HepG2 (cell line): Measurements from ENCODE around the gene GFER. TPM values are rescaled to one million over a fixed set of nuclear protein-coding genes. Genes with fewer than 3 reads are reported as not detected.

Source experiments
- ARID2 ChIP-seq: sonication (generic); formaldehyde crosslinking; IDR thresholded peaks from 2 replicates; pipeline ENCODE4 v1.8.1; 2022; ENCODE audit warnings: mild to moderate bottlenecking, missing genetic modification reagents, borderline replicate concordance
- ATF1 ChIP-seq: IDR thresholded peaks from 2 replicates; pipeline ENCODE4 v1.6.1; 2016; ENCODE audit warnings: mild to moderate bottlenecking, control low read depth
- BCLAF1 ChIP-seq: fragments of 450-650 bp; IDR thresholded peaks from 2 replicates; pipeline ENCODE4 v1.6.1; 2017; ENCODE audit warnings: mild to moderate bottlenecking
- HBP1 ChIP-seq: IDR thresholded peaks from 2 replicates; pipeline ENCODE4 v1.6.1; 2016; ENCODE audit warnings: low read depth, control low read depth
- IKZF1 ChIP-seq: fragments of 450-650 bp; IDR thresholded peaks from 2 replicates; pipeline ENCODE4 v1.7.1; 2016
- KDM5B ChIP-seq: sonication (generic); formaldehyde crosslinking; IDR thresholded peaks from 2 replicates; pipeline ENCODE4 v1.4.0; 2020; ENCODE audit warnings: missing genetic modification reagents, mild to moderate bottlenecking, borderline replicate concordance
- NFATC3 ChIP-seq: sonication (generic); formaldehyde crosslinking; IDR thresholded peaks from 2 replicates; pipeline ENCODE4 v1.5.1; 2020; ENCODE audit warnings: mild to moderate bottlenecking, missing genetic modification reagents
- ONECUT2 ChIP-seq: sonication (generic); formaldehyde crosslinking; IDR thresholded peaks from 2 replicates; pipeline ENCODE4 v1.4.0; 2020; ENCODE audit warnings: missing genetic modification reagents
- PHF21A ChIP-seq: sonication (generic); formaldehyde crosslinking; IDR thresholded peaks from 2 replicates; pipeline ENCODE4 v1.5.0; 2020; ENCODE audit warnings: mild to moderate bottlenecking, missing genetic modification reagents
- SIX1 ChIP-seq: sonication (generic); formaldehyde crosslinking; IDR thresholded peaks from 2 replicates; pipeline ENCODE4 v1.4.0; 2020; ENCODE audit warnings: missing genetic modification reagents, borderline replicate concordance
- SP4 ChIP-seq: sonication (generic); formaldehyde crosslinking; IDR thresholded peaks from 2 replicates; pipeline ENCODE4 v1.8.1; 2023; ENCODE audit warnings: mild to moderate bottlenecking, missing genetic modification reagents
- SPEN ChIP-seq: sonication (generic); formaldehyde crosslinking; IDR thresholded peaks from 2 replicates; pipeline ENCODE4 v1.5.1; 2020; ENCODE audit warnings: low read depth, mild to moderate bottlenecking, missing genetic modification reagents
- TAF1 ChIP-seq: sonication (generic); formaldehyde crosslinking; IDR thresholded peaks from 2 replicates; pipeline ENCODE4 v1.4.0; 2020; ENCODE audit warnings: missing genetic modification reagents
- TCF12 ChIP-seq, 2 experiments: fragments of 450-650 bp in 1 of 2; sonication (generic) in 1 of 2; formaldehyde crosslinking in 1 of 2; IDR thresholded peaks; 2 replicates each; pipeline versions ENCODE4 v1.6.1 to v1.8.0; 2017 to 2022; ENCODE audit warnings: antibody characterized with exemption in 1 of 2, mild to moderate bottlenecking in 1 of 2, missing genetic modification reagents in 1 of 2, moderate library complexity in 1 of 2
- TEAD2 ChIP-seq: sonication (generic); formaldehyde crosslinking; IDR thresholded peaks from 2 replicates; pipeline ENCODE4 v1.9.0; 2021; ENCODE audit warnings: missing genetic modification reagents
- ZNF263 ChIP-seq: sonication (generic); formaldehyde crosslinking; IDR thresholded peaks from 2 replicates; pipeline ENCODE4 v1.4.0; 2020; ENCODE audit warnings: missing genetic modification reagents
- ZNF282 ChIP-seq: fragments of 450-650 bp; IDR thresholded peaks from 2 replicates; pipeline ENCODE4 v1.6.1; 2018; ENCODE audit not compliant: partially characterized antibody
- ZNF431 ChIP-seq: sonication (generic); formaldehyde crosslinking; IDR thresholded peaks from 2 replicates; pipeline ENCODE4 v1.9.0; 2022; ENCODE audit warnings: missing genetic modification reagents, low read depth, mild to moderate bottlenecking, borderline replicate concordance
- polyA plus RNA-seq, 8 experiments: library from polyadenylated mRNA; depleted of rRNA in 3 of 8; stranded (reverse) in 7 of 8; unstranded in 1 of 8; fragments of >200 nt; fragmentation: Illumina TruSeq in 4 of 8; extraction: Trizol in 4 of 8; gene quantifications; 2 replicates each; pipeline versions ENCODE4 v1.2.1 to v1.2.3, GENCODE V29; 2011 to 2016; ENCODE audit warnings: low read depth in 4 of 8, missing spikeins in 1 of 8, mixed read lengths in 1 of 8; ENCODE audit not compliant: insufficient read depth in 1 of 8
- total RNA-seq, 5 experiments: library from RNA; depleted of rRNA; stranded (reverse); fragments of >200 nt; fragmentation: Illumina TruSeq; extraction: Trizol; gene quantifications; 2 replicates each; pipeline ENCODE4 v1.2.3, GENCODE V29; 2016; ENCODE audit warnings: low read depth in 1 of 5
- TF ChIP-seq, protein P1 (sequence below): sonication (generic); formaldehyde crosslinking; IDR thresholded peaks from 2 replicates; pipeline ENCODE4 v1.5.0; 2020; ENCODE audit warnings: missing genetic modification reagents
- TF ChIP-seq, protein P2 (sequence below): sonication (generic); formaldehyde crosslinking; conservative IDR thresholded peaks from 2 replicates; pipeline ENCODE4 v1.4.0; 2020; ENCODE audit warnings: missing genetic modification reagents
- TF ChIP-seq, protein P3 (sequence below): sonication (generic); formaldehyde crosslinking; IDR thresholded peaks from 2 replicates; pipeline ENCODE4 v1.9.0; 2022; ENCODE audit warnings: low read depth, missing genetic modification reagents

GFER gene
- total and polyA plus RNA-seq, 2 of the 13 experiments (the other 11 are each of a cell fraction or from before 2014, with no cell fraction given), result 28.6 to 71.7 TPM

- TF ChIP-seq HBP1 (CRISPR knock-in tag), result no peak
- TF ChIP-seq ZNF263 (CRISPR knock-in tag), result peak; percentile 95
- TF ChIP-seq ARID2, result no peak
- TF ChIP-seq NFATC3 (CRISPR knock-in tag), result no peak
- TF ChIP-seq ATF1 (CRISPR knock-in tag), result no peak
- TF ChIP-seq, protein P1, sequence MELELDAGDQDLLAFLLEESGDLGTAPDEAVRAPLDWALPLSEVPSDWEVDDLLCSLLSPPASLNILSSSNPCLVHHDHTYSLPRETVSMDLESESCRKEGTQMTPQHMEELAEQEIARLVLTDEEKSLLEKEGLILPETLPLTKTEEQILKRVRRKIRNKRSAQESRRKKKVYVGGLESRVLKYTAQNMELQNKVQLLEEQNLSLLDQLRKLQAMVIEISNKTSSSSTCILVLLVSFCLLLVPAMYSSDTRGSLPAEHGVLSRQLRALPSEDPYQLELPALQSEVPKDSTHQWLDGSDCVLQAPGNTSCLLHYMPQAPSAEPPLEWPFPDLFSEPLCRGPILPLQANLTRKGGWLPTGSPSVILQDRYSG (CRISPR knock-in tag), result no peak
- no peak for TF ChIP-seq ONECUT2
- peak; percentile 13; the same call in 1 of the 2 replicates for TF ChIP-seq SPEN (CRISPR knock-in tag)
- no peak for TF ChIP-seq SIX1
- TF ChIP-seq SP4 (CRISPR knock-in tag), result no peak
- TF ChIP-seq, protein P2, sequence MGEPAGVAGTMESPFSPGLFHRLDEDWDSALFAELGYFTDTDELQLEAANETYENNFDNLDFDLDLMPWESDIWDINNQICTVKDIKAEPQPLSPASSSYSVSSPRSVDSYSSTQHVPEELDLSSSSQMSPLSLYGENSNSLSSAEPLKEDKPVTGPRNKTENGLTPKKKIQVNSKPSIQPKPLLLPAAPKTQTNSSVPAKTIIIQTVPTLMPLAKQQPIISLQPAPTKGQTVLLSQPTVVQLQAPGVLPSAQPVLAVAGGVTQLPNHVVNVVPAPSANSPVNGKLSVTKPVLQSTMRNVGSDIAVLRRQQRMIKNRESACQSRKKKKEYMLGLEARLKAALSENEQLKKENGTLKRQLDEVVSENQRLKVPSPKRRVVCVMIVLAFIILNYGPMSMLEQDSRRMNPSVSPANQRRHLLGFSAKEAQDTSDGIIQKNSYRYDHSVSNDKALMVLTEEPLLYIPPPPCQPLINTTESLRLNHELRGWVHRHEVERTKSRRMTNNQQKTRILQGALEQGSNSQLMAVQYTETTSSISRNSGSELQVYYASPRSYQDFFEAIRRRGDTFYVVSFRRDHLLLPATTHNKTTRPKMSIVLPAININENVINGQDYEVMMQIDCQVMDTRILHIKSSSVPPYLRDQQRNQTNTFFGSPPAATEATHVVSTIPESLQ (CRISPR knock-in tag), result no peak
- TF ChIP-seq BCLAF1, result no peak
- no peak for TF ChIP-seq IKZF1
- TF ChIP-seq ZNF282, result no peak
- TF ChIP-seq, protein P3, sequence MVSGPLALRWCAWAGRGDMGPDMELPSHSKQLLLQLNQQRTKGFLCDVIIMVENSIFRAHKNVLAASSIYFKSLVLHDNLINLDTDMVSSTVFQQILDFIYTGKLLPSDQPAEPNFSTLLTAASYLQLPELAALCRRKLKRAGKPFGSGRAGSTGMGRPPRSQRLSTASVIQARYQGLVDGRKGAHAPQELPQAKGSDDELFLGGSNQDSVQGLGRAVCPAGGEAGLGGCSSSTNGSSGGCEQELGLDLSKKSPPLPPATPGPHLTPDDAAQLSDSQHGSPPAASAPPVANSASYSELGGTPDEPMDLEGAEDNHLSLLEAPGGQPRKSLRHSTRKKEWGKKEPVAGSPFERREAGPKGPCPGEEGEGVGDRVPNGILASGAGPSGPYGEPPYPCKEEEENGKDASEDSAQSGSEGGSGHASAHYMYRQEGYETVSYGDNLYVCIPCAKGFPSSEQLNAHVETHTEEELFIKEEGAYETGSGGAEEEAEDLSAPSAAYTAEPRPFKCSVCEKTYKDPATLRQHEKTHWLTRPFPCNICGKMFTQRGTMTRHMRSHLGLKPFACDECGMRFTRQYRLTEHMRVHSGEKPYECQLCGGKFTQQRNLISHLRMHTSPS (CRISPR knock-in tag), result no peak
- no peak; the same call in 1 of the 2 replicates for TF ChIP-seq KDM5B (CRISPR knock-in tag)
- no peak for TF ChIP-seq ZNF431 (CRISPR knock-in tag)
- TF ChIP-seq TEAD2 (CRISPR knock-in tag), result no peak
- TF ChIP-seq PHF21A (CRISPR knock-in tag), result peak; percentile 35; the same call in 1 of the 2 replicates
- no peak for TF ChIP-seq TCF12 (IDR thresholded peaks at IDR 0.05)
- no peak for TF ChIP-seq TCF12 (CRISPR knock-in tag; IDR thresholded peaks at IDR 0.05)
- peak; percentile 29; the same call in 1 of the 2 replicates for TF ChIP-seq TAF1 (CRISPR knock-in tag)
Measured at GRCh38 chr16:1984347-1985225, 593 bp downstream of the GFER start (continued).
